ENCODE results near the gene HOXA2.

GRCh38 chr7:27143950-27144780, 41.7 kb upstream of the HOXA2 start:
- no peak for TF ChIP-seq EZH2 (IDR thresholded peaks at IDR 0.05; ENCODE audit: borderline replicate concordance)
- TF ChIP-seq, protein P1, sequence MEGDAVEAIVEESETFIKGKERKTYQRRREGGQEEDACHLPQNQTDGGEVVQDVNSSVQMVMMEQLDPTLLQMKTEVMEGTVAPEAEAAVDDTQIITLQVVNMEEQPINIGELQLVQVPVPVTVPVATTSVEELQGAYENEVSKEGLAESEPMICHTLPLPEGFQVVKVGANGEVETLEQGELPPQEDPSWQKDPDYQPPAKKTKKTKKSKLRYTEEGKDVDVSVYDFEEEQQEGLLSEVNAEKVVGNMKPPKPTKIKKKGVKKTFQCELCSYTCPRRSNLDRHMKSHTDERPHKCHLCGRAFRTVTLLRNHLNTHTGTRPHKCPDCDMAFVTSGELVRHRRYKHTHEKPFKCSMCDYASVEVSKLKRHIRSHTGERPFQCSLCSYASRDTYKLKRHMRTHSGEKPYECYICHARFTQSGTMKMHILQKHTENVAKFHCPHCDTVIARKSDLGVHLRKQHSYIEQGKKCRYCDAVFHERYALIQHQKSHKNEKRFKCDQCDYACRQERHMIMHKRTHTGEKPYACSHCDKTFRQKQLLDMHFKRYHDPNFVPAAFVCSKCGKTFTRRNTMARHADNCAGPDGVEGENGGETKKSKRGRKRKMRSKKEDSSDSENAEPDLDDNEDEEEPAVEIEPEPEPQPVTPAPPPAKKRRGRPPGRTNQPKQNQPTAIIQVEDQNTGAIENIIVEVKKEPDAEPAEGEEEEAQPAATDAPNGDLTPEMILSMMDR (IDR thresholded peaks at IDR 0.05; ENCODE audit: poor library complexity), result no peak

Measured in hepatocyte (in vitro differentiated cells).